HepG2 (cell line): Measurements from ENCODE around the gene SIAH2. TPM values are rescaled to one million over a fixed set of nuclear protein-coding genes. Genes with fewer than 3 reads are reported as not detected.
A peak's percentile ranks its signal among the peaks of the same experiment; 100 is the strongest.

Experiments
- ASH2L ChIP-seq: fragments of 300-600, 200-600 bp; sonication (generic); IDR thresholded peaks from 2 replicates; pipeline ENCODE4 v1.7.0; 2017; ENCODE audit warnings: low read depth, mild to moderate bottlenecking, moderate library complexity, mixed read lengths, low read length; ENCODE audit not compliant: insufficient read length
- BCL6 ChIP-seq: IDR thresholded peaks from 2 replicates; pipeline ENCODE4 v1.6.1; 2016; ENCODE audit warnings: missing genetic modification reagents, missing compliant biosample characterization
- BORCS8-MEF2B ChIP-seq: sonication (generic); formaldehyde crosslinking; IDR thresholded peaks from 2 replicates; pipeline ENCODE4 v1.8.0; 2022; ENCODE audit warnings: mild to moderate bottlenecking, missing genetic modification reagents
- CBX1 ChIP-seq: IDR thresholded peaks from one replicate; pipeline ENCODE4 v1.6.1; 2016; ENCODE audit warnings: antibody characterized with exemption, low read depth
- CBX2 ChIP-seq, 2 experiments: fragments of 200-600 bp in 1 of 2; sonication (generic); formaldehyde crosslinking in 1 of 2; IDR thresholded peaks; 2 replicates each; pipeline versions ENCODE4 v1.7.0 to v1.8.1; 2018 to 2022; ENCODE audit warnings: low read depth in 2 of 2, low read length in 1 of 2, mild to moderate bottlenecking in 1 of 2, missing genetic modification reagents in 1 of 2
- PAX8 ChIP-seq: sonication (generic); formaldehyde crosslinking; IDR thresholded peaks from 2 replicates; pipeline ENCODE4 v1.8.0; 2022; ENCODE audit warnings: mild to moderate bottlenecking, missing genetic modification reagents, borderline replicate concordance
- SMAD1 ChIP-seq: sonication (generic); formaldehyde crosslinking; IDR thresholded peaks from 2 replicates; pipeline ENCODE4 v1.4.0; 2020; ENCODE audit warnings: missing genetic modification reagents, low read depth, mild to moderate bottlenecking, borderline replicate concordance
- SNRNP70 ChIP-seq: fragments of 200-400 bp; formaldehyde crosslinking; IDR thresholded peaks from 2 replicates; pipeline ENCODE4 v1.6.1; 2017; ENCODE audit warnings: mild to moderate bottlenecking, low read depth, low read length, moderate library complexity
- TRIM24 ChIP-seq: sonication (generic); formaldehyde crosslinking; IDR thresholded peaks from 2 replicates; pipeline ENCODE4 v1.8.0; 2022; ENCODE audit warnings: mild to moderate bottlenecking, missing genetic modification reagents
- XBP1 ChIP-seq: sonication (generic); formaldehyde crosslinking; IDR thresholded peaks from 2 replicates; pipeline ENCODE4 v1.5.0; 2020; ENCODE audit warnings: missing genetic modification reagents
- ZFP36L1 ChIP-seq: sonication (generic); formaldehyde crosslinking; IDR thresholded peaks from 2 replicates; pipeline ENCODE4 v1.8.0; 2022; ENCODE audit warnings: mild to moderate bottlenecking, missing genetic modification reagents, moderate library complexity
- ZNF230 ChIP-seq: sonication (generic); formaldehyde crosslinking; IDR thresholded peaks from 2 replicates; pipeline ENCODE4 v1.4.0; 2020; ENCODE audit warnings: mild to moderate bottlenecking, missing genetic modification reagents
- ZNF432 ChIP-seq: sonication (generic); formaldehyde crosslinking; IDR thresholded peaks from 2 replicates; pipeline ENCODE4 v1.5.0; 2020; ENCODE audit warnings: missing genetic modification reagents, mild to moderate bottlenecking, borderline replicate concordance
- ZNF530 ChIP-seq: sonication (generic); formaldehyde crosslinking; IDR thresholded peaks from 2 replicates; pipeline ENCODE4 v1.5.0; 2020; ENCODE audit warnings: low read depth, mild to moderate bottlenecking, missing genetic modification reagents
- ZNF546 ChIP-seq: sonication (generic); formaldehyde crosslinking; conservative IDR thresholded peaks from 2 replicates; pipeline ENCODE4 v1.8.1; 2023; ENCODE audit warnings: mild to moderate bottlenecking, missing genetic modification reagents
- ZNF607 ChIP-seq: sonication (generic); formaldehyde crosslinking; IDR thresholded peaks from 2 replicates; pipeline ENCODE4 v1.5.1; 2020; ENCODE audit warnings: missing genetic modification reagents, mild to moderate bottlenecking, borderline replicate concordance
- ZNF674 ChIP-seq: sonication (generic); formaldehyde crosslinking; IDR thresholded peaks from 2 replicates; pipeline ENCODE4 v1.5.0; 2020; ENCODE audit warnings: low read depth, mild to moderate bottlenecking, missing genetic modification reagents
- ZNF777 ChIP-seq: sonication (generic); formaldehyde crosslinking; IDR thresholded peaks from 2 replicates; pipeline ENCODE4 v1.4.0; 2020; ENCODE audit warnings: missing genetic modification reagents
- polyA plus RNA-seq, 8 experiments: library from polyadenylated mRNA; depleted of rRNA in 3 of 8; stranded (reverse) in 7 of 8; unstranded in 1 of 8; fragments of >200 nt; fragmentation: Illumina TruSeq in 4 of 8; extraction: Trizol in 4 of 8; gene quantifications; 2 replicates each; pipeline versions ENCODE4 v1.2.1 to v1.2.3, GENCODE V29; 2011 to 2016; ENCODE audit warnings: low read depth in 4 of 8, missing spikeins in 1 of 8, mixed read lengths in 1 of 8; ENCODE audit not compliant: insufficient read depth in 1 of 8
- total RNA-seq, 5 experiments: library from RNA; depleted of rRNA; stranded (reverse); fragments of >200 nt; fragmentation: Illumina TruSeq; extraction: Trizol; gene quantifications; 2 replicates each; pipeline ENCODE4 v1.2.3, GENCODE V29; 2016; ENCODE audit warnings: low read depth in 1 of 5
- TF ChIP-seq, protein P1 (sequence below): sonication (generic); formaldehyde crosslinking; IDR thresholded peaks from 2 replicates; pipeline ENCODE4 v1.5.1; 2020; ENCODE audit warnings: mild to moderate bottlenecking, missing genetic modification reagents, moderate library complexity
- TF ChIP-seq, protein P2 (sequence below): sonication (generic); formaldehyde crosslinking; IDR thresholded peaks from 2 replicates; pipeline ENCODE4 v1.4.0; 2020; ENCODE audit warnings: missing genetic modification reagents
- TF ChIP-seq, protein P3 (sequence below): sonication (generic); formaldehyde crosslinking; IDR thresholded peaks from 2 replicates; pipeline ENCODE4 v1.5.0; 2020; ENCODE audit warnings: mild to moderate bottlenecking, missing genetic modification reagents, moderate library complexity
- TF ChIP-seq, protein P4 (sequence below): sonication (generic); formaldehyde crosslinking; IDR thresholded peaks from 2 replicates; pipeline ENCODE4 v1.5.1; 2020; ENCODE audit warnings: mild to moderate bottlenecking, moderate library complexity, missing genetic modification reagents
- TF ChIP-seq, protein P5 (sequence below): sonication (generic); formaldehyde crosslinking; IDR thresholded peaks from 2 replicates; pipeline ENCODE4 v1.5.0; 2020; ENCODE audit warnings: missing genetic modification reagents

Gene SIAH2
- total and polyA plus RNA-seq, 2 of the 13 experiments (the other 11 are each of a cell fraction or from before 2014, with no cell fraction given) = 71.8 to 117 TPM

DNA sequence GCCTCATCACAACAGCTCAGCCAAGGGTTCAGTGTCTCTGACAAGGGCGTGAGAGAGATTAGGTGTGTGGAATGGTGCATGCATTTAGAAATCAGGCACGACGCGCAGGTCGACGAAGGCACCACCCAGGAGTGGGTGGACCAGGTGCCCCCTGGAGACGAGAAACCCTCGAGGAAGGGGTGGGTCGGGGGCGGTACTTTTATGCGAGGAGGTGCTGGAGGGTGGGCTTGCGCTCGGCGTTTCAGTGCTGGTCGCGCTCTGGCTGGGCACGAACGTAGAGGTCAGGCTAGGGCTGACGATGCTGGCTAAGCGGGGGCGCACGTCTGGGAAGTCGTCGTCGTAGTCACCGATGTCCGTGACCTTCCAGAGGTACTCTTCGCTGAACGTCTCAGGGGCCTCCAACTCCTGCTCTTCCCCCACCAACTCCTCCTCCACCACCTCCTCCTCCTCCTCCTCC lies 59.6 kb downstream of the SIAH2 start (continued):
- TF ChIP-seq, protein P1, sequence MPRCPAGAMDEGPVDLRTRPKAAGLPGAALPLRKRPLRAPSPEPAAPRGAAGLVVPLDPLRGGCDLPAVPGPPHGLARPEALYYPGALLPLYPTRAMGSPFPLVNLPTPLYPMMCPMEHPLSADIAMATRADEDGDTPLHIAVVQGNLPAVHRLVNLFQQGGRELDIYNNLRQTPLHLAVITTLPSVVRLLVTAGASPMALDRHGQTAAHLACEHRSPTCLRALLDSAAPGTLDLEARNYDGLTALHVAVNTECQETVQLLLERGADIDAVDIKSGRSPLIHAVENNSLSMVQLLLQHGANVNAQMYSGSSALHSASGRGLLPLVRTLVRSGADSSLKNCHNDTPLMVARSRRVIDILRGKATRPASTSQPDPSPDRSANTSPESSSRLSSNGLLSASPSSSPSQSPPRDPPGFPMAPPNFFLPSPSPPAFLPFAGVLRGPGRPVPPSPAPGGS = no peak
- TF ChIP-seq CBX1 (no peak), ZNF230 (CRISPR knock-in tag) (no peak), ZNF432 (CRISPR knock-in tag) (no peak), CBX2 (IDR thresholded peaks at IDR 0.05; ENCODE audit: low read depth, low read length) (no peak), CBX2 (CRISPR knock-in tag; IDR thresholded peaks at IDR 0.05; ENCODE audit: low read depth) (no peak), TRIM24 (CRISPR knock-in tag) (no peak), ZNF530 (CRISPR knock-in tag) (no peak), SMAD1 (CRISPR knock-in tag) (no peak), ASH2L (no peak), PAX8 (no peak), XBP1 (CRISPR knock-in tag) (no peak), ZFP36L1 (CRISPR knock-in tag) (no peak), ZNF674 (CRISPR knock-in tag) (no peak), BORCS8-MEF2B (no peak; the same call in none of the 2 replicates), ZNF546 (CRISPR knock-in tag) (no peak), SNRNP70 (no peak), ZNF777 (peak; percentile 40; the same call in 1 of the 2 replicates), BCL6 (CRISPR knock-in tag) (no peak), ZNF607 (CRISPR knock-in tag) (no peak)
- TF ChIP-seq, protein P2, sequence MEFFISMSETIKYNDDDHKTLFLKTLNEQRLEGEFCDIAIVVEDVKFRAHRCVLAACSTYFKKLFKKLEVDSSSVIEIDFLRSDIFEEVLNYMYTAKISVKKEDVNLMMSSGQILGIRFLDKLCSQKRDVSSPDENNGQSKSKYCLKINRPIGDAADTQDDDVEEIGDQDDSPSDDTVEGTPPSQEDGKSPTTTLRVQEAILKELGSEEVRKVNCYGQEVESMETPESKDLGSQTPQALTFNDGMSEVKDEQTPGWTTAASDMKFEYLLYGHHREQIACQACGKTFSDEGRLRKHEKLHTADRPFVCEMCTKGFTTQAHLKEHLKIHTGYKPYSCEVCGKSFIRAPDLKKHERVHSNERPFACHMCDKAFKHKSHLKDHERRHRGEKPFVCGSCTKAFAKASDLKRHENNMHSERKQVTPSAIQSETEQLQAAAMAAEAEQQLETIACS (CRISPR knock-in tag) = no peak
- TF ChIP-seq, protein P3, sequence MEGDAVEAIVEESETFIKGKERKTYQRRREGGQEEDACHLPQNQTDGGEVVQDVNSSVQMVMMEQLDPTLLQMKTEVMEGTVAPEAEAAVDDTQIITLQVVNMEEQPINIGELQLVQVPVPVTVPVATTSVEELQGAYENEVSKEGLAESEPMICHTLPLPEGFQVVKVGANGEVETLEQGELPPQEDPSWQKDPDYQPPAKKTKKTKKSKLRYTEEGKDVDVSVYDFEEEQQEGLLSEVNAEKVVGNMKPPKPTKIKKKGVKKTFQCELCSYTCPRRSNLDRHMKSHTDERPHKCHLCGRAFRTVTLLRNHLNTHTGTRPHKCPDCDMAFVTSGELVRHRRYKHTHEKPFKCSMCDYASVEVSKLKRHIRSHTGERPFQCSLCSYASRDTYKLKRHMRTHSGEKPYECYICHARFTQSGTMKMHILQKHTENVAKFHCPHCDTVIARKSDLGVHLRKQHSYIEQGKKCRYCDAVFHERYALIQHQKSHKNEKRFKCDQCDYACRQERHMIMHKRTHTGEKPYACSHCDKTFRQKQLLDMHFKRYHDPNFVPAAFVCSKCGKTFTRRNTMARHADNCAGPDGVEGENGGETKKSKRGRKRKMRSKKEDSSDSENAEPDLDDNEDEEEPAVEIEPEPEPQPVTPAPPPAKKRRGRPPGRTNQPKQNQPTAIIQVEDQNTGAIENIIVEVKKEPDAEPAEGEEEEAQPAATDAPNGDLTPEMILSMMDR (CRISPR knock-in tag) = no peak
- TF ChIP-seq, protein P4, sequence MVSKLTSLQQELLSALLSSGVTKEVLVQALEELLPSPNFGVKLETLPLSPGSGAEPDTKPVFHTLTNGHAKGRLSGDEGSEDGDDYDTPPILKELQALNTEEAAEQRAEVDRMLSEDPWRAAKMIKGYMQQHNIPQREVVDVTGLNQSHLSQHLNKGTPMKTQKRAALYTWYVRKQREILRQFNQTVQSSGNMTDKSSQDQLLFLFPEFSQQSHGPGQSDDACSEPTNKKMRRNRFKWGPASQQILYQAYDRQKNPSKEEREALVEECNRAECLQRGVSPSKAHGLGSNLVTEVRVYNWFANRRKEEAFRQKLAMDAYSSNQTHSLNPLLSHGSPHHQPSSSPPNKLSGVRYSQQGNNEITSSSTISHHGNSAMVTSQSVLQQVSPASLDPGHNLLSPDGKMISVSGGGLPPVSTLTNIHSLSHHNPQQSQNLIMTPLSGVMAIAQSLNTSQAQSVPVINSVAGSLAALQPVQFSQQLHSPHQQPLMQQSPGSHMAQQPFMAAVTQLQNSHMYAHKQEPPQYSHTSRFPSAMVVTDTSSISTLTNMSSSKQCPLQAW (CRISPR knock-in tag) = no peak
- TF ChIP-seq, protein P5, sequence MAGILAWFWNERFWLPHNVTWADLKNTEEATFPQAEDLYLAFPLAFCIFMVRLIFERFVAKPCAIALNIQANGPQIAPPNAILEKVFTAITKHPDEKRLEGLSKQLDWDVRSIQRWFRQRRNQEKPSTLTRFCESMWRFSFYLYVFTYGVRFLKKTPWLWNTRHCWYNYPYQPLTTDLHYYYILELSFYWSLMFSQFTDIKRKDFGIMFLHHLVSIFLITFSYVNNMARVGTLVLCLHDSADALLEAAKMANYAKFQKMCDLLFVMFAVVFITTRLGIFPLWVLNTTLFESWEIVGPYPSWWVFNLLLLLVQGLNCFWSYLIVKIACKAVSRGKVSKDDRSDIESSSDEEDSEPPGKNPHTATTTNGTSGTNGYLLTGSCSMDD (CRISPR knock-in tag) = no peak
